CD4-positive, alpha-beta T cell (primary cell): ENCODE measurements around the gene FILIP1L. TPM values are rescaled to one million over a fixed set of nuclear protein-coding genes. Genes with fewer than 3 reads are reported as not detected.

Source experiments
- ATAC-seq: fragments of 200-7000 bp; cut with Tn5 transposase; one replicate; pipeline ENCODE4 v1.10.0; 2022; ENCODE audit warnings: mild to moderate bottlenecking; ENCODE audit not compliant: poor library complexity
- CTCF ChIA-PET: fragments of 350-600 bp; sonication (Branson Sonifier 250); formaldehyde crosslinking; loops from one replicate; lab custom pipeline; 2021; ENCODE audit warnings: antibody characterized with exemption, inconsistent platforms; lab: Charles Lee
- POLR2A ChIA-PET: fragments of 350-600 bp; sonication (Branson Sonifier 250); formaldehyde crosslinking; loops from one replicate; lab custom pipeline; 2021; ENCODE audit warnings: antibody characterized with exemption, inconsistent platforms; lab: Charles Lee
- DNase-seq, 14 experiments: peaks; one replicate each; pipeline ENCODE4 v3.0.0-alpha.2; 2013 to 2020; ENCODE audit warnings: mixed read lengths in 2 of 14
- H3K27ac ChIP-seq, 2 donors: one replicate each; pipeline versions ENCODE4 v1.5.1 to v1.7.0; 2013; ENCODE audit warnings: low read length in 2 of 2, low read depth in 1 of 2, mild to moderate bottlenecking in 1 of 2
- H3K27me3 ChIP-seq, 2 experiments: 1 replicate in 1 of 2; 2 replicates in 1 of 2; pipeline versions ENCODE4 v1.6.1 to v1.7.0; 2013; ENCODE audit warnings: low read length in 2 of 2, control low read depth in 1 of 2, mild to moderate bottlenecking in 1 of 2, moderate library complexity in 1 of 2; ENCODE audit not compliant: insufficient read depth in 2 of 2, control insufficient read depth in 1 of 2
- H3K36me3 ChIP-seq: one replicate; pipeline ENCODE4 v1.6.1; 2013; ENCODE audit warnings: low read length, control low read depth; ENCODE audit not compliant: insufficient read depth
- H3K4me1 ChIP-seq: one replicate; pipeline ENCODE4 v1.6.1; 2013; ENCODE audit warnings: low read length, control low read depth; ENCODE audit not compliant: insufficient read depth
- H3K4me3 ChIP-seq: one replicate; pipeline ENCODE4 v1.5.1; 2013; ENCODE audit warnings: mild to moderate bottlenecking, low read length, moderate library complexity
- H3K9me3 ChIP-seq, 2 experiments: 1 replicate in 1 of 2; 2 replicates in 1 of 2; pipeline versions ENCODE4 v1.6.1 to v1.7.0; 2013; ENCODE audit warnings: low read length in 2 of 2, mild to moderate bottlenecking in 2 of 2, control low read depth in 1 of 2, moderate library complexity in 1 of 2; ENCODE audit not compliant: control insufficient read depth in 1 of 2, insufficient read depth in 1 of 2
- H3K27ac Mint-ChIP-seq: one replicate; pipeline ENCODE4 v1.8.0; 2020; ENCODE audit warnings: mixed read lengths
- H3K27me3 Mint-ChIP-seq: one replicate; pipeline ENCODE4 v1.8.0; 2021; ENCODE audit warnings: mixed read lengths
- H3K36me3 Mint-ChIP-seq: one replicate; pipeline ENCODE4 v1.8.0; 2021; ENCODE audit warnings: low read depth, mixed read lengths
- H3K4me1 Mint-ChIP-seq: one replicate; pipeline ENCODE4 v1.8.0; 2021; ENCODE audit warnings: low read depth, mixed read lengths
- H3K4me3 Mint-ChIP-seq: one replicate; pipeline ENCODE4 v1.8.0; 2020; ENCODE audit warnings: mild to moderate bottlenecking, mixed read lengths
- H3K9me3 Mint-ChIP-seq: one replicate; pipeline ENCODE4 v1.8.0; 2020; ENCODE audit warnings: mixed read lengths
- intact Hi-C, 2 experiments: fragments of 100-400 bp; cut with DNase I in 1 of 2; cut with micrococcal nuclease in 1 of 2; formaldehyde crosslinking; loops; one replicate each; pipeline versions ENCODE4 v1.15.1 to v1.9.0; 2023 to 2025; cut with DNase I, micrococcal nuclease
- total RNA-seq, 174 experiments: library from RNA in 2 of 174; stranded (reverse) in 2 of 174; gene quantifications; one replicate each; pipeline ENCODE4 v1.2.3 and lab custom pipeline; 2021 to 2026
- TF ChIP-seq, protein P1 (sequence below): fragments of 200-600 bp; IDR thresholded peaks from one replicate; pipeline ENCODE4 v1.8.0; 2022; ENCODE audit warnings: antibody characterized with exemption, mild to moderate bottlenecking

Gene FILIP1L
- total RNA-seq, 2 experiments from 2014 or later: 0.08 to 0.28 TPM

DNA sequence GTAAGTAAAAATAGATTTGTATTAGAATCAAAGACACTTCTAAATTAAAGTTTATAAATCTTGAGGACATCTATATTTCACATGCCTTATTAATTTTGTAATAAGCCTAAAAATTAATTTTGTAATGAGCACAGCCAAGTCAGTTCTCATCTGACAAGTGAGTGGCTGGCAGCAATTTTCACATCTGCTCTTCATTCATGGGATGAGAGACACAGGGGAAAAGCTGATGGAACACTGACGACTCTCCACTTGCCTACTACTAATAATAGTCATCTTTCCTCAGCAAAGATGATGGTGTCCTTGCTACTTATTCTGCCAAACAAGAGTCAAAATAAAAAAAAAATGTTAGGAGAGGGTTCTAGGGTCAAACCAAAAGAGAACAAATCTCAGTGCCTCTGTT, 311.0 kb downstream of the FILIP1L start:
- peaks cover 8 to 9% of the 10 kb centered on the region in 2 experiments for H3K9me3 ChIP-seq
- Mint-ChIP-seq H3K4me3 (no peak overlapping the region), H3K27ac (no peak overlapping the region)

DNA sequence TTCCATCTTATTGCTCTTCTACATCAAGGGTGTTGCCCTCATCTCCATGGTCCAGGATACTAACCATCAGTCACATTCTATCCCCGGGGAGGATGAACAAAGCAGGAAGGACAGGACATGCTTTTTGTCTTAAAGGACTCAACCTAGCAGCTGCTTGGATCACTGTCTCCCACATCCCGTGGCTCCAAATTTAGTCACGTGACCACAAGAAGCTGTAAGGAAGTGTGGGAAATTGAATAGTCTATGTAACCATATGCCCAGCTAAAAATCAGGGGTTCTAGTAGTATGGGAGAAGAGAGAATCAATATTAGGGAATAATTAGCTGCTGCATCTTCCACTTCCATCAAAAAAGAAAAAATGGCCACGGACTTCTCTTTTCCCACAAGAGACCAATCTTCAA, 314.9 kb downstream of the FILIP1L start:
- ATAC-seq (no peak), DNase-seq (no peak)
- CTCF ChIA-PET: no interaction called here
- Mint-ChIP-seq H3K27ac (no peak overlapping the region), H3K4me3 (no peak overlapping the region), H3K27me3 (no peaks in the 10 kb centered on the region), H3K9me3 (peaks cover 3% of the 10 kb centered on the region), H3K36me3 (peaks cover 9% of the 10 kb centered on the region), H3K4me1 (no peaks in the 10 kb centered on the region)
- H3K4me1 ChIP-seq: no peaks in the 10 kb centered on the region
- no peaks in the 10 kb centered on the region for H3K9me3 ChIP-seq
- intact Hi-C loops: no loop called here
- H3K27me3 ChIP-seq: no peaks in the 10 kb centered on the region
- no peak overlapping the region for H3K27ac ChIP-seq
- POLR2A ChIA-PET: no interaction called here
- TF ChIP-seq, protein P1, sequence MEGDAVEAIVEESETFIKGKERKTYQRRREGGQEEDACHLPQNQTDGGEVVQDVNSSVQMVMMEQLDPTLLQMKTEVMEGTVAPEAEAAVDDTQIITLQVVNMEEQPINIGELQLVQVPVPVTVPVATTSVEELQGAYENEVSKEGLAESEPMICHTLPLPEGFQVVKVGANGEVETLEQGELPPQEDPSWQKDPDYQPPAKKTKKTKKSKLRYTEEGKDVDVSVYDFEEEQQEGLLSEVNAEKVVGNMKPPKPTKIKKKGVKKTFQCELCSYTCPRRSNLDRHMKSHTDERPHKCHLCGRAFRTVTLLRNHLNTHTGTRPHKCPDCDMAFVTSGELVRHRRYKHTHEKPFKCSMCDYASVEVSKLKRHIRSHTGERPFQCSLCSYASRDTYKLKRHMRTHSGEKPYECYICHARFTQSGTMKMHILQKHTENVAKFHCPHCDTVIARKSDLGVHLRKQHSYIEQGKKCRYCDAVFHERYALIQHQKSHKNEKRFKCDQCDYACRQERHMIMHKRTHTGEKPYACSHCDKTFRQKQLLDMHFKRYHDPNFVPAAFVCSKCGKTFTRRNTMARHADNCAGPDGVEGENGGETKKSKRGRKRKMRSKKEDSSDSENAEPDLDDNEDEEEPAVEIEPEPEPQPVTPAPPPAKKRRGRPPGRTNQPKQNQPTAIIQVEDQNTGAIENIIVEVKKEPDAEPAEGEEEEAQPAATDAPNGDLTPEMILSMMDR: no peak
- no peaks in the 10 kb centered on the region for H3K36me3 ChIP-seq
- no peak overlapping the region for H3K4me3 ChIP-seq

More for the DNA sequence above, 311.0 kb downstream of the FILIP1L start:
- ATAC-seq (no peak), DNase-seq (no peak)
- ChIA-PET POLR2A (no interaction called here), CTCF (no interaction called here)
- H3K4me3 ChIP-seq: no peak overlapping the region
- H3K27me3 ChIP-seq: no peaks in the 10 kb centered on the region
- H3K27ac ChIP-seq: no peak overlapping the region
- Mint-ChIP-seq H3K4me1 (no peaks in the 10 kb centered on the region), H3K9me3 (peaks cover 8% of the 10 kb centered on the region), H3K27me3 (no peaks in the 10 kb centered on the region), H3K36me3 (peaks cover 14% of the 10 kb centered on the region)
- TF ChIP-seq, protein P1: no peak
- no peaks in the 10 kb centered on the region for H3K4me1 ChIP-seq
- intact Hi-C loops: no loop called here
- H3K36me3 ChIP-seq: no peaks in the 10 kb centered on the region

DNA sequence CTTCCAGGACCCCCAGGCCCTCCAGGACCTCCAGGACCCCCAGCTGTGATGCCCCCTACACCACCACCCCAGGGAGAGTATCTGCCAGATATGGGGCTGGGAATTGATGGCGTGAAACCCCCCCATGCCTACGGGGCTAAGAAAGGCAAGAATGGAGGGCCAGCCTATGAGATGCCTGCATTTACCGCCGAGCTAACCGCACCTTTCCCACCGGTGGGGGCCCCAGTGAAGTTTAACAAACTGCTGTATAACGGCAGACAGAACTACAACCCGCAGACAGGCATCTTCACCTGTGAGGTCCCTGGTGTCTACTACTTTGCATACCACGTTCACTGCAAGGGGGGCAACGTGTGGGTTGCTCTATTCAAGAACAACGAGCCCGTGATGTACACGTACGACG, 318.7 kb downstream of the FILIP1L start:
- no peaks in the 10 kb centered on the region for H3K36me3 Mint-ChIP-seq
- ATAC-seq: no peak
- no peak overlapping the region for H3K27ac Mint-ChIP-seq
- POLR2A ChIA-PET: no interaction called here
- no peak for DNase-seq
- Histone ChIP-seq H3K27ac (no peak overlapping the region), H3K9me3 (no peaks in the 10 kb centered on the region), H3K4me3 (no peak overlapping the region), H3K36me3 (no peaks in the 10 kb centered on the region), H3K4me1 (no peaks in the 10 kb centered on the region), H3K27me3 (no peaks in the 10 kb centered on the region)
- TF ChIP-seq, protein P1: no peak
- no peak overlapping the region for H3K4me3 Mint-ChIP-seq
- H3K9me3 Mint-ChIP-seq: no peaks in the 10 kb centered on the region
- CTCF ChIA-PET: no interaction called here
- H3K27me3 Mint-ChIP-seq: no peaks in the 10 kb centered on the region
- intact Hi-C loops: no loop called here
- H3K4me1 Mint-ChIP-seq: no peaks in the 10 kb centered on the region
